Spinal cord (tissue), 10 donors: ENCODE measurements around the gene BRCC3. TPM values are rescaled to one million over a fixed set of nuclear protein-coding genes. Genes with fewer than 3 reads are reported as not detected.
A peak's percentile ranks its signal among the peaks of the same experiment; 100 is the strongest.

Source experiments
- DNase-seq, 6 donors: peaks; one replicate each; pipeline versions ENCODE4 v3.0.0 to v3.0.0-alpha.2; 2013 to 2015; ENCODE audit warnings: low spot score in 6 of 6, low read depth in 4 of 6
- H3K27ac ChIP-seq: one replicate; pipeline ENCODE4 v1.5.1; 2013; ENCODE audit warnings: low read depth, low read length, control low read depth
- H3K27me3 ChIP-seq: one replicate; pipeline ENCODE4 v1.6.1; 2013; ENCODE audit warnings: low read length; ENCODE audit not compliant: control insufficient read depth, insufficient read depth
- H3K36me3 ChIP-seq: one replicate; pipeline ENCODE4 v1.6.1; 2013; ENCODE audit warnings: low read length; ENCODE audit not compliant: control insufficient read depth, insufficient read depth
- H3K4me1 ChIP-seq: one replicate; pipeline ENCODE4 v1.6.1; 2013; ENCODE audit warnings: low read length; ENCODE audit not compliant: control insufficient read depth, insufficient read depth
- H3K4me3 ChIP-seq: one replicate; pipeline ENCODE4 v1.5.1; 2013; ENCODE audit warnings: low read depth, low read length, control low read depth
- H3K9me3 ChIP-seq: one replicate; pipeline ENCODE4 v1.6.1; 2013; ENCODE audit warnings: low read length; ENCODE audit not compliant: control insufficient read depth, insufficient read depth
- WGBS: methylation state at CpG from one replicate; pipeline ENCODE4 v1.1.5; 2013; ENCODE audit warnings: missing lambda C conversion rate; ENCODE audit not compliant: insufficient coverage; 5-methylcytosine and 5-hydroxymethylcytosine counted together
- polyA plus RNA-seq, 2 donors: library from polyadenylated mRNA; unstranded; fragments of 120-200 nt; gene quantifications; one replicate each; pipeline ENCODE4 v1.2.1, GENCODE V29; 2013; ENCODE audit not compliant: insufficient read length in 2 of 2
- total RNA-seq, 2 donors: library from RNA; depleted of rRNA in 1 of 2; stranded (reverse); fragments of 120-200 nt in 1 of 2; fragments of >200 nt in 1 of 2; gene quantifications; one replicate each; pipeline versions ENCODE4 v1.2.3 to v1.2.4, GENCODE V29; 2013 to 2014
- donor health status: healthy.

BRCC3 gene
- total and polyA plus RNA-seq, 4 donors: 12.4 to 26.9 (median 21.4) TPM

DNA sequence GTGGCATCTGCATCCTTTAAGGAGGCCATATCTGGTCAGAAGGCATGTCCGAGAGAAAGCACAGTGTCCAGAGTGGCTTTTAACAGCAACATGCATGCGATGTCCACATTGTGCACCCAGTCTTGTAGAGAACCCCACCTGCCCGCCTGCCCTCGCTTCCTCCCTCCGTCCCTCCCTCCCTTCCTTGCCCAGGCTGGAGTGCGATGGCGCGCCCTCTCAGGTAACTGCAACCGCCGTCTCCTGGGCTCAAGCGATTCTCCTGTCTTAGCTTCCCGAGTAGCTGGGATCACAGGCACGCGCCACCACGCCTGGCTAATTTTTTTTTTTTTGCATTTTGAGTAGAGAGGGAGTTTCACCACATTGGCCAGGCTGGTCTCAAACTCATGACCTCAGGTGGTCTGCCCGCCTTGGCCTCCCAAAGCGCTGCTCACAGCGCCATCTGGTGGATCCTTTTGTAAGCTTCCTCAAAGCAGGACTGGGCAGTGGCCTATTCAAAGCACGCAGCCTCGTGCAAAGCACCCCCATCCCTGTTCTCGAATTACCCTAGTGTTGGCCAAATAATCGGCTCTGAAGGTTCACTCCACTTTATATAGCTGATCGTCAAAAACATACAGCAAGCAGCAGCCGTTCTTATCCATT lies 15.0 kb downstream of the BRCC3 start:
- H3K9me3 ChIP-seq: no peaks in the 10 kb centered on the region
- no peaks in the 10 kb centered on the region for H3K4me1 ChIP-seq
- peak in 1 of 6 donors; percentile 2 for DNase-seq
- no peaks in the 10 kb centered on the region for H3K27me3 ChIP-seq
- peaks cover 12% of the 10 kb centered on the region for H3K36me3 ChIP-seq
- 72% methylated on average over 22 of the region's 24 CpGs for WGBS
- H3K27ac ChIP-seq: no peak overlapping the region
- no peak overlapping the region for H3K4me3 ChIP-seq

DNA sequence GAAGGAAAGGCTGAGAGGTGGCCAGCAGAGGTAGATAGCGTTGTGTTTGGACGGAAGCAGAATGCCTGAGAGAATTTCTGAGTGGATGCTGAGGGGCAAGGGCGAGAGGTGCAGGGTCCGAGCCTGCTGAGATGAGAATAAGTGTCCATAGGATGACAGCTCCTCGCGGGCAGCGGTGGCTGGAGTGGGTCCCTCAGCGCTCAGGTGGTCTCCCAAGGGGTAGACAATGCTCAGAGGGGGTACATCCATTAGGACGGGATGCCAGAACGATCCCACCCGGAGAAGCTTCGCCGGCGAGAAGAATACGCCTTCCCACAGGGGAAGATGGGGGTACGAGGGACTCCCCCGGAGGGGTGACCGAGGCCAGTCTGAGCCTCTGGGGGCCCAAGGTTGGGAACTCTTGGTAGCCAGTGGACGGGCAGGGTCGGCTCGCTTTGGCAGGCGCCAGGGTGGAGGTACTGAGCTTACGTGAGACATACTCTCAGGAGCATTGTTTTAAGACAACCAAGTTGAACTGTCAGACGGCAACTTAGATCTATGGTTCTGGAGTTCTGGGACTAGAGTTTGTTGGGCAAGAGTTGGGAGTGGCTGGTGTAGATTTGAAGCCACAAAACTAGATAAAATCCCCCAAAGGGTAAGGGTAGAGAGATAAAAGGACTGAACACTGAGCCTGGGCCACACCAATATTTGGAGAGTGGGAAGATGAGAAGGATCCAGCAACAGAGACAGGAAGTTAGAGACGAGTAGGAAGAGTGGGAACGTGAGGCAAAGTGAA lies 15.8 kb downstream of the BRCC3 start:
- WGBS: 88% methylated on average over 26 of the region's 26 CpGs
- no peak overlapping the region for H3K4me3 ChIP-seq
- no peak for DNase-seq
- no peaks in the 10 kb centered on the region for H3K9me3 ChIP-seq
- no peaks in the 10 kb centered on the region for H3K27me3 ChIP-seq
- no peak overlapping the region for H3K27ac ChIP-seq
- peaks cover 12% of the 10 kb centered on the region for H3K36me3 ChIP-seq
- H3K4me1 ChIP-seq: no peaks in the 10 kb centered on the region

DNA sequence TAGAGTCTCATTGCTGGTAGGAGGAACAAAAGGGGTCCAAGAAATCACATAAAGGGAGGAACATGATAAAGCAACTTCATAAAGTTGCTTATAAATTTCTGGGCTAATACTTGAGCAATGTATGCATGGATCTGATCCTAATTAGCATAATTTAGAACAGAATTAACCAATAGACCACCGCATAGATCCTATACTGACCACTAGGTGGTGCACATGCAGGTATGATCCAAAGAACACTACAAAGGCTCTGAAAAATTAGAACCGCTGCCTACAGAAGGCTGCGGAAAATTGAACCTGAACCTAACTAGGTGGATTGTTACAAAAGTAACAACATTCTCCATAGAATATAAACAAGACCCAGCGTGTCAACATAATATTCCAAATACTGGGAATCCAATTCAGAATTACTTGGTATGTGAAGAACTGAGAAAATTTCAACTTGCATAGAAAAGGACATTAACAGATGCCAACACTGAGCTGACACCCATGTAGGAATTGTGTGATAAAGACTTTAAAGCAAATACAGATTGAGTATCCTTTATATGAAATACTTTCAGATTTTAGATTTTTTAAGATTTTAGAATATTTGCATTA lies 23.3 kb downstream of the BRCC3 start:
- H3K4me1 ChIP-seq: no peaks in the 10 kb centered on the region
- DNase-seq: peak in 2 of 6 donors; percentile 35 to 69

DNA sequence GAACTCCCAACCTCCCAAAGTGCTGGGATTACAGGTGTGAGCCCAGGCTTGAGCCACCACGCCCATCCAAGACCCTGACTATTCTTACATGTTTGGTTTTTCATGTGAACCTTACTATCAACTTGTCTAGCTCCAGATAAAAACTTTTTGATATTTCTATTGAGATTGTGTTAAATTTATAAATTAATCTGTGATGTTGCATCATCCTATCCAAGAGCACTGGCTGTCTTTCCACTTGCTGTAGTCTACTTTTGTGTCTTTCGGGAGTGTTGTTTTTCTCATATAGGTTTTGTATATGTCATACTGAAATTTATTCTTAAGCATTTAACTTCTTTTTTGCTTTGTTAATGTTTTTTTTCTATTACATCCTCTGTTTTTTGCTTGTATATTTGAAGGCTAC lies 34.6 kb downstream of the BRCC3 start:
- Histone ChIP-seq H3K27me3 (no peaks in the 10 kb centered on the region), H3K27ac (no peak overlapping the region)
- WGBS: no CpG with 5 or more reads among the region's 2 CpGs

More for the DNA sequence above, 23.3 kb downstream of the BRCC3 start:
- no peaks in the 10 kb centered on the region for H3K9me3 ChIP-seq
- no CpG with 5 or more reads among the region's 4 CpGs for WGBS
- H3K4me3 ChIP-seq: no peak overlapping the region
- H3K27me3 ChIP-seq: no peaks in the 10 kb centered on the region
- H3K27ac ChIP-seq: no peak overlapping the region
- H3K36me3 ChIP-seq: no peaks in the 10 kb centered on the region

DNA sequence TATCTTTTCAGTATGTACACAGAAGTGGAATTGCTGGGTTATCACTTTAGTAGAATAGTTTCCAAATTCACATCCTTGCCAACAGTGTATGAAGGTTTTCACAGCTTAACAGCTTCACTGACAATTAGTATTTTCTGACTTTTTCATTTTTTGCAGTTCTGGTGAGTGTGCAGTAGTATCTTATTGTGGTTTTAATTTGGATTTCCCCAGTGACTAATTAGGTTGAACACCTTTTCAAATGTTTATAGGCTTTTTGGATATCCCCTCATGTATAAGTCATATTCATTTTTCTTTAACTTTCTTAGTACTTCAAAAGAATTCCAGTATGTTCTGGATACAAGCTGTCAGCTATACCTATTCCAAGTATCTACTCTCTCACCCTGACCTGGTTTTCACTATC lies 37.1 kb downstream of the BRCC3 start:
- Histone ChIP-seq H3K9me3 (no peaks in the 10 kb centered on the region), H3K4me1 (no peaks in the 10 kb centered on the region)

More for the DNA sequence above, 34.6 kb downstream of the BRCC3 start:
- Histone ChIP-seq H3K36me3 (no peaks in the 10 kb centered on the region), H3K9me3 (no peaks in the 10 kb centered on the region), H3K4me3 (no peak overlapping the region), H3K4me1 (no peaks in the 10 kb centered on the region)
- no peak for DNase-seq

DNA sequence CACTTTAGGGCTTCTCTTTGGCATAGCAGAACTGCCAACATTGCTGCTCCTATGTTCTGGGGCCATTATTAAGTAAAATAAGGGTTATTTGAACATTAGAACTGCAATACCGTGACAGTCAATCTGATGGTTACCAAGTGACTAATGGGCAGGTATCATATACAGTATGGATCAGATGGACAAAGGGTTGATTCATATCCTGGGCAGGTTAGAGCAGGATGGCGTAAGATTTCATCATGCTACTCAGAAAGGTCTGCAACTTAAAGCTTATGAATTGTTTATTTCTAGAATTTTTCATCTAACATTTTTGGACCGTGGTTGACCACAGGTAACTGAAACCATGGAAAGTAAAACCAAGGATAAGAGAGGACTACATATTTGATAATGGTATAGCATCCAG lies 40.9 kb downstream of the BRCC3 start:
- Histone ChIP-seq H3K27ac (no peak overlapping the region), H3K27me3 (no peaks in the 10 kb centered on the region), H3K4me3 (no peak overlapping the region), H3K9me3 (no peaks in the 10 kb centered on the region), H3K4me1 (no peaks in the 10 kb centered on the region), H3K36me3 (no peaks in the 10 kb centered on the region)
- 71% methylated on average over 1 of the region's 3 CpGs for WGBS
- DNase-seq: no peak

More for the DNA sequence above, 37.1 kb downstream of the BRCC3 start:
- H3K36me3 ChIP-seq: no peaks in the 10 kb centered on the region
- DNase-seq: no peak
- no peak overlapping the region for H3K27ac ChIP-seq
- no peaks in the 10 kb centered on the region for H3K27me3 ChIP-seq
- no peak overlapping the region for H3K4me3 ChIP-seq

DNA sequence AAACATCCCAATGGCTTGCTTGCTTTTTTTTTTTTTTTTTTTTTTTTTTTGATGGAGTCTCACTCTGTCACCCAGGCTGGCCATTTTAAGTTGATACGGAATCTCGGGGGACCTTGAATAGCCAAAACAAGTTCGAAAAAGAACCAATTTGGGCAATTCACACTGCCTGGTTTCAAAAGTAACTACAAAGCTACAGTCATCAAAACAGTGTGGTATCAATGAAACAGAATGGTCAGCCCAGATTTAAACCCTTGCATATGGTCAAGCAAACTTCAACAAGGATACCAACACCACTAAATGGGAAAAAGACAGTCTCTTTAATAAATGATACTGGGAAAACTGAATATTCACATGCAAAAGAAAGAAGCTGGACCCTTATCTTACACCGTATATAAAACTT lies 41.8 kb downstream of the BRCC3 start:
- Histone ChIP-seq H3K27ac (no peak overlapping the region), H3K27me3 (no peaks in the 10 kb centered on the region), H3K9me3 (no peaks in the 10 kb centered on the region), H3K36me3 (no peaks in the 10 kb centered on the region), H3K4me3 (no peak overlapping the region), H3K4me1 (no peaks in the 10 kb centered on the region)
- DNase-seq: no peak
- 81% methylated on average over 3 of the region's 4 CpGs for WGBS

DNA sequence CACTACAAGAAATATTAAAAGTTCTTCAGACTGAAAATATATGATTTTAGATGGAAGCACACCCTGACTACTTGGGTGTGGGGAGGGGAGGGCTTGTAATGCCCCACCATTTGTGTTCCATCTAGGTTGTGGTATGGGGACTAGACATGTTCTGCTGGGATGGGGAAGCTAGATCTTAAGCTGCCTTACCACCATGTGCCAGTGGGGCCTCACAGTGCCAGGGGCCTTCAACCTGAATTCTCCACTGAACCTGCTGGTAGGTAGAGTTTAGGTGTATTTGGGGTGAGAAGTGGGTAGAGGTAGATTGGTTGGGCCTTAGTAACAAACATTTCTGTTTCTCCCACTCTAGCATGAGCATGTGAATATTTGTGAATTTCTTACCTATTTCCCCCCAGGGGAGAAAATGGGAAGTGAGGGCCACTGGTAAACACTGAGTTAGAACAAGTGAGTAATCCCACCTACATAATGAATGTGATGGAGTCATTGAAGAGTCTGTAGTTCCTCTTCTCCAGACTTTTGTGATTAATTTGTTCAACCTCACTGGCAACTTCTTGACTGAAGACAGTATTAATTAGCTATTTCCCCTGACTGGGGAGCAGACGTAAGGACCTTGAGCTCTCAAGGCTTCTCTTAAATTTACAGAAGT lies 44.0 kb downstream of the BRCC3 start:
- Histone ChIP-seq H3K27me3 (no peaks in the 10 kb centered on the region), H3K4me3 (no peak overlapping the region), H3K27ac (no peak overlapping the region), H3K9me3 (no peaks in the 10 kb centered on the region), H3K4me1 (no peaks in the 10 kb centered on the region), H3K36me3 (no peaks in the 10 kb centered on the region)
- WGBS: 60% methylated on average over 1 of the region's 1 CpG
- DNase-seq: no peak

DNA sequence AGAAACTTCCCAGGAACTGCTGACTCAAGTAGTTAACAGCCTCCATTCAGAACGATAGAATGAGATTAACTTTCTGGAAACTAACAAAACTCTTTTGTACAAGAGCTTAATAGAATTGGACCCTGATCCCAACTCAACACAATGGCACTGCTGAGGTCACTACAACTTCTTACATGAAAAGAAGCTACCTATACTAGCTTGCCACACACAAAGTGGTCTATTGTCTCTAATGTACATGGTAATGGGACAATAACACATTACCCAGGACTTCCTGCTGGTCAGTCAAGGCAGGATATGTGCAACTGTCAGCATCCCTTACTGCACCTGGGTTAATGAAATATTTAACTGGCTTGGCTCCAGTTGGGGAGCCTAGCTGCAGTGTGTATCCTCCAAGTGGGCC lies 56.2 kb downstream of the BRCC3 start:
- H3K27me3 ChIP-seq: no peaks in the 10 kb centered on the region
- H3K36me3 ChIP-seq: no peaks in the 10 kb centered on the region
- WGBS: 57% methylated on average over 1 of the region's 1 CpG
- no peak overlapping the region for H3K27ac ChIP-seq
- no peaks in the 10 kb centered on the region for H3K9me3 ChIP-seq
- no peak overlapping the region for H3K4me3 ChIP-seq
- no peak for DNase-seq
- H3K4me1 ChIP-seq: no peaks in the 10 kb centered on the region
